Measurements from ENCODE around the gene TDG.

Gene TDG

DNA sequence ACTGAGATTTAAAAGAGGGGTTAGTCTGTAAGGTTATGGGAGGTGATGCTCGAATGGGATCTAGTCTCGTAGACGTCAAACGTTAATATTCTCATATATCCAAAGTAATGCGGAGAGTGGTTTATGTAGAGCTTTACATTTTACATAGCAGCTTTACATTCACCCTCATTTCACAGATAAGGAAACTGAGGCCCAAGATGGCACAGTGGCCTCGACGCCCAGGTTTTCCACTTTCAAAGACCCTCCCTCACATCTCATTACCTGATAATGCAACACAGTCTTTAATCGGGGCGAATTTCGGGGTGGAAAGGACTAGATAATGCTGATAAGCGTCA, 450 bp upstream of the TDG start:
- TF ChIP-seq ZNF70 (CRISPR knock-in tag; IDR thresholded peaks at IDR 0.05) (no peak), OSR1 (CRISPR knock-in tag; IDR thresholded peaks at IDR 0.05) (no peak), ARNTL (CRISPR knock-in tag; IDR thresholded peaks at IDR 0.05; ENCODE audit: borderline replicate concordance, low read depth) (no peak)
- ATAC-seq, result no peak

- no peak for TF ChIP-seq ZFP30 (CRISPR knock-in tag; IDR thresholded peaks at IDR 0.05)
- no peak for TF ChIP-seq ZFP3 (CRISPR knock-in tag; IDR thresholded peaks at IDR 0.05)
- no peak for TF ChIP-seq PATZ1 (CRISPR knock-in tag; IDR thresholded peaks at IDR 0.05; ENCODE audit: borderline replicate concordance)
- TF ChIP-seq CSDC2 (CRISPR knock-in tag; IDR thresholded peaks at IDR 0.05), result no peak
- no peak for TF ChIP-seq ZNF70 (CRISPR knock-in tag; IDR thresholded peaks at IDR 0.05)
- no peak for TF ChIP-seq ZNF565 (CRISPR knock-in tag; conservative IDR thresholded peaks at IDR 0.05; ENCODE audit: low read depth)
- TF ChIP-seq ISL1 (CRISPR knock-in tag; IDR thresholded peaks at IDR 0.05), result no peak
- TF ChIP-seq ZNF8 (CRISPR knock-in tag; IDR thresholded peaks at IDR 0.05), result no peak
- TF ChIP-seq, protein P1, sequence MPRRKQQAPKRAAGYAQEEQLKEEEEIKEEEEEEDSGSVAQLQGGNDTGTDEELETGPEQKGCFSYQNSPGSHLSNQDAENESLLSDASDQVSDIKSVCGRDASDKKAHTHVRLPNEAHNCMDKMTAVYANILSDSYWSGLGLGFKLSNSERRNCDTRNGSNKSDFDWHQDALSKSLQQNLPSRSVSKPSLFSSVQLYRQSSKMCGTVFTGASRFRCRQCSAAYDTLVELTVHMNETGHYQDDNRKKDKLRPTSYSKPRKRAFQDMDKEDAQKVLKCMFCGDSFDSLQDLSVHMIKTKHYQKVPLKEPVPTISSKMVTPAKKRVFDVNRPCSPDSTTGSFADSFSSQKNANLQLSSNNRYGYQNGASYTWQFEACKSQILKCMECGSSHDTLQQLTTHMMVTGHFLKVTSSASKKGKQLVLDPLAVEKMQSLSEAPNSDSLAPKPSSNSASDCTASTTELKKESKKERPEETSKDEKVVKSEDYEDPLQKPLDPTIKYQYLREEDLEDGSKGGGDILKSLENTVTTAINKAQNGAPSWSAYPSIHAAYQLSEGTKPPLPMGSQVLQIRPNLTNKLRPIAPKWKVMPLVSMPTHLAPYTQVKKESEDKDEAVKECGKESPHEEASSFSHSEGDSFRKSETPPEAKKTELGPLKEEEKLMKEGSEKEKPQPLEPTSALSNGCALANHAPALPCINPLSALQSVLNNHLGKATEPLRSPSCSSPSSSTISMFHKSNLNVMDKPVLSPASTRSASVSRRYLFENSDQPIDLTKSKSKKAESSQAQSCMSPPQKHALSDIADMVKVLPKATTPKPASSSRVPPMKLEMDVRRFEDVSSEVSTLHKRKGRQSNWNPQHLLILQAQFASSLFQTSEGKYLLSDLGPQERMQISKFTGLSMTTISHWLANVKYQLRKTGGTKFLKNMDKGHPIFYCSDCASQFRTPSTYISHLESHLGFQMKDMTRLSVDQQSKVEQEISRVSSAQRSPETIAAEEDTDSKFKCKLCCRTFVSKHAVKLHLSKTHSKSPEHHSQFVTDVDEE (CRISPR knock-in tag; IDR thresholded peaks at IDR 0.05), result no peak
- TF ChIP-seq OSR1 (CRISPR knock-in tag; IDR thresholded peaks at IDR 0.05), result no peak
- no peak for TF ChIP-seq TOX (CRISPR knock-in tag; IDR thresholded peaks at IDR 0.05; ENCODE audit: borderline replicate concordance)
- no peak for TF ChIP-seq ARNTL (CRISPR knock-in tag; IDR thresholded peaks at IDR 0.05; ENCODE audit: borderline replicate concordance, low read depth)
- TF ChIP-seq BACH2 (CRISPR knock-in tag; IDR thresholded peaks at IDR 0.05; ENCODE audit: borderline replicate concordance), result no peak
- no peak for TF ChIP-seq PPARA (CRISPR knock-in tag; IDR thresholded peaks at IDR 0.05; ENCODE audit: borderline replicate concordance)
- TF ChIP-seq ZC3H10 (CRISPR knock-in tag; IDR thresholded peaks at IDR 0.05), result no peak
- no peak for TF ChIP-seq RARB (CRISPR knock-in tag; IDR thresholded peaks at IDR 0.05)
- no peak for ATAC-seq
These were observed 1.1 kb downstream of the TDG start for GRCh38 chr12:103966736-103967135.

- TF ChIP-seq OSR1 (CRISPR knock-in tag; IDR thresholded peaks at IDR 0.05) (no peak), ISL1 (CRISPR knock-in tag; IDR thresholded peaks at IDR 0.05) (peak; percentile 71), ZNF8 (CRISPR knock-in tag; IDR thresholded peaks at IDR 0.05) (no peak), GLIS3 (CRISPR knock-in tag; IDR thresholded peaks at IDR 0.05) (0 out of 2 replicates have a peak, but pooled peaks have one; percentile 9), ZFP3 (CRISPR knock-in tag; IDR thresholded peaks at IDR 0.05) (0 out of 2 replicates have a peak, but pooled peaks have one; percentile 32)
- TF ChIP-seq, protein P2, sequence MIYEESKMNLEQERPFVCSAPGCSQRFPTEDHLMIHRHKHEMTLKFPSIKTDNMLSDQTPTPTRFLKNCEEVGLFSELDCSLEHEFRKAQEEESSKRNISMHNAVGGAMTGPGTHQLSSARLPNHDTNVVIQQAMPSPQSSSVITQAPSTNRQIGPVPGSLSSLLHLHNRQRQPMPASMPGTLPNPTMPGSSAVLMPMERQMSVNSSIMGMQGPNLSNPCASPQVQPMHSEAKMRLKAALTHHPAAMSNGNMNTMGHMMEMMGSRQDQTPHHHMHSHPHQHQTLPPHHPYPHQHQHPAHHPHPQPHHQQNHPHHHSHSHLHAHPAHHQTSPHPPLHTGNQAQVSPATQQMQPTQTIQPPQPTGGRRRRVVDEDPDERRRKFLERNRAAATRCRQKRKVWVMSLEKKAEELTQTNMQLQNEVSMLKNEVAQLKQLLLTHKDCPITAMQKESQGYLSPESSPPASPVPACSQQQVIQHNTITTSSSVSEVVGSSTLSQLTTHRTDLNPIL (CRISPR knock-in tag; IDR thresholded peaks at IDR 0.05; ENCODE audit: low read depth), result 0 out of 2 replicates have a peak, but pooled peaks have one; percentile 17
- ATAC-seq, result peak; percentile 9; the same call in 2 of the 3 replicates
These were observed 3.7 kb downstream of the TDG start for GRCh38 chr12:103969391-103969790.

- no peak for TF ChIP-seq RARB (CRISPR knock-in tag; IDR thresholded peaks at IDR 0.05)
- TF ChIP-seq, protein P2 (CRISPR knock-in tag; IDR thresholded peaks at IDR 0.05; ENCODE audit: low read depth), result no peak
- no peak for TF ChIP-seq TCF4 (CRISPR knock-in tag; IDR thresholded peaks at IDR 0.05; ENCODE audit: borderline replicate concordance)
- TF ChIP-seq, protein P1 (CRISPR knock-in tag; IDR thresholded peaks at IDR 0.05), result no peak
- TF ChIP-seq, protein P3, sequence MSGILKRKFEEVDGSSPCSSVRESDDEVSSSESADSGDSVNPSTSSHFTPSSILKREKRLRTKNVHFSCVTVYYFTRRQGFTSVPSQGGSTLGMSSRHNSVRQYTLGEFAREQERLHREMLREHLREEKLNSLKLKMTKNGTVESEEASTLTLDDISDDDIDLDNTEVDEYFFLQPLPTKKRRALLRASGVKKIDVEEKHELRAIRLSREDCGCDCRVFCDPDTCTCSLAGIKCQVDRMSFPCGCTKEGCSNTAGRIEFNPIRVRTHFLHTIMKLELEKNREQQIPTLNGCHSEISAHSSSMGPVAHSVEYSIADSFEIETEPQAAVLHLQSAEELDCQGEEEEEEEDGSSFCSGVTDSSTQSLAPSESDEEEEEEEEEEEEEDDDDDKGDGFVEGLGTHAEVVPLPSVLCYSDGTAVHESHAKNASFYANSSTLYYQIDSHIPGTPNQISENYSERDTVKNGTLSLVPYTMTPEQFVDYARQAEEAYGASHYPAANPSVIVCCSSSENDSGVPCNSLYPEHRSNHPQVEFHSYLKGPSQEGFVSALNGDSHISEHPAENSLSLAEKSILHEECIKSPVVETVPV (CRISPR knock-in tag; IDR thresholded peaks at IDR 0.05), result no peak
- no peak for TF ChIP-seq PPARA (CRISPR knock-in tag; IDR thresholded peaks at IDR 0.05; ENCODE audit: borderline replicate concordance)
- TF ChIP-seq CSDC2 (CRISPR knock-in tag; IDR thresholded peaks at IDR 0.05), result no peak
- no peak for TF ChIP-seq ZFP30 (CRISPR knock-in tag; IDR thresholded peaks at IDR 0.05)
- no peak for TF ChIP-seq OSR1 (CRISPR knock-in tag; IDR thresholded peaks at IDR 0.05)
- no peak for TF ChIP-seq ISL1 (CRISPR knock-in tag; IDR thresholded peaks at IDR 0.05)
- no peak for TF ChIP-seq TOX (CRISPR knock-in tag; IDR thresholded peaks at IDR 0.05; ENCODE audit: borderline replicate concordance)
- TF ChIP-seq ZNF70 (CRISPR knock-in tag; IDR thresholded peaks at IDR 0.05), result no peak
- no peak for TF ChIP-seq ARNTL (CRISPR knock-in tag; IDR thresholded peaks at IDR 0.05; ENCODE audit: borderline replicate concordance, low read depth)
- TF ChIP-seq ESRRG (CRISPR knock-in tag; IDR thresholded peaks at IDR 0.05), result no peak
- TF ChIP-seq GLIS3 (CRISPR knock-in tag; IDR thresholded peaks at IDR 0.05), result no peak
- no peak for TF ChIP-seq ZFP3 (CRISPR knock-in tag; IDR thresholded peaks at IDR 0.05)
- no peak for TF ChIP-seq BACH2 (CRISPR knock-in tag; IDR thresholded peaks at IDR 0.05; ENCODE audit: borderline replicate concordance)
- TF ChIP-seq ZNF8 (CRISPR knock-in tag; IDR thresholded peaks at IDR 0.05), result no peak
- TF ChIP-seq SNAI2 (CRISPR knock-in tag; IDR thresholded peaks at IDR 0.05), result no peak
- no peak for TF ChIP-seq ZNF565 (CRISPR knock-in tag; conservative IDR thresholded peaks at IDR 0.05; ENCODE audit: low read depth)
- ATAC-seq, result no peak
These were observed 8.2 kb downstream of the TDG start for GRCh38 chr12:103973909-103974308.

Measured in SK-N-SH treated with all-trans-retinoic acid at 6 μM for 48 hours (cell line).